Activated CD8-positive, alpha-beta T cell treated with anti-CD3 and anti-CD28 coated beads for 36 hours (primary cell): ENCODE data around the gene ZNF365. TPM values are rescaled to one million over a fixed set of nuclear protein-coding genes. Genes with fewer than 3 reads are reported as not detected.

Source experiments
- ATAC-seq: fragments of 200-7000 bp; cut with Tn5 transposase; one replicate; pipeline ENCODE4 v1.10.0; 2021; ENCODE audit warnings: mild to moderate bottlenecking, moderate library complexity
- CTCF ChIA-PET: fragments of 350-600 bp; sonication (Branson Sonifier 250); formaldehyde crosslinking; loops from one replicate; lab custom pipeline; 2021; ENCODE audit warnings: antibody characterized with exemption; lab: Charles Lee
- POLR2A ChIA-PET: fragments of 350-600 bp; sonication (Branson Sonifier 250); formaldehyde crosslinking; loops from one replicate; lab custom pipeline; 2021; ENCODE audit warnings: antibody characterized with exemption; lab: Charles Lee
- DNase-seq: peaks from one replicate; pipeline ENCODE4 v3.0.0-alpha.2; 2020
- H3K27ac Mint-ChIP-seq: one replicate; pipeline ENCODE4 v1.8.0; 2021; ENCODE audit warnings: mild to moderate bottlenecking, mixed read lengths
- H3K27me3 Mint-ChIP-seq: one replicate; pipeline ENCODE4 v1.8.0; 2021; ENCODE audit warnings: mixed read lengths
- H3K36me3 Mint-ChIP-seq: one replicate; pipeline ENCODE4 v1.8.0; 2021; ENCODE audit warnings: low read depth, mixed read lengths
- H3K4me1 Mint-ChIP-seq: one replicate; pipeline ENCODE4 v1.8.0; 2021; ENCODE audit warnings: low read depth, mixed read lengths
- H3K4me3 Mint-ChIP-seq: one replicate; pipeline ENCODE4 v1.8.0; 2021; ENCODE audit warnings: mild to moderate bottlenecking, moderate library complexity, mixed read lengths
- H3K9me3 Mint-ChIP-seq: one replicate; pipeline ENCODE4 v1.8.0; 2021; ENCODE audit warnings: mixed read lengths
- intact Hi-C: fragments of 100-400 bp; cut with micrococcal nuclease; formaldehyde crosslinking; loops from one replicate; pipeline ENCODE4 v1.10.0; 2022
- total RNA-seq, 2 experiments: library from RNA; stranded (reverse); gene quantifications; one replicate each; pipeline ENCODE4 v1.2.3, GENCODE V29; 2021
- TF ChIP-seq, protein P1 (sequence below): fragments of 200-600 bp; IDR thresholded peaks from one replicate; pipeline ENCODE4 v1.8.0; 2022; ENCODE audit warnings: antibody characterized with exemption, mild to moderate bottlenecking

ZNF365 gene
- total RNA-seq, 2 experiments from 2014 or later = not detected

DNA sequence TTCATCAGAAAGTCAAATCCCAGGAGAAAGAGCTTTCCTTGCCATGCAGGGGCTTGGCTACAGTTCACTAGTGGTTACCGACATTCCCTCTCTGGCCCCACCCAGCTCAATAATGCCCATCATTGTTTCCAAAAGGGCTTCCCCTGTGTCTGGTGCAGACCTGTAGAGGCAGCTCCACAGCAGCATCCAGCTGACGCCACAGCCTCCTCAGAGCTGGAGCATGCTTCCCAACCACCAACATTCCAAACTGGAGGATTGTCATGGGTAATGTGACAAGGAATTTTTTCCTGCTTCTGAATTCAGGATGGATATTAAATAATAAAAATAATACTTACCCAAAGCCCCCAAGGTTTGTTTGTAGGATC, 77.4 kb downstream of the ZNF365 start:
- ATAC-seq (no peak), DNase-seq (no peak)
- no peak overlapping the region for H3K4me3 Mint-ChIP-seq
- TF ChIP-seq, protein P1, sequence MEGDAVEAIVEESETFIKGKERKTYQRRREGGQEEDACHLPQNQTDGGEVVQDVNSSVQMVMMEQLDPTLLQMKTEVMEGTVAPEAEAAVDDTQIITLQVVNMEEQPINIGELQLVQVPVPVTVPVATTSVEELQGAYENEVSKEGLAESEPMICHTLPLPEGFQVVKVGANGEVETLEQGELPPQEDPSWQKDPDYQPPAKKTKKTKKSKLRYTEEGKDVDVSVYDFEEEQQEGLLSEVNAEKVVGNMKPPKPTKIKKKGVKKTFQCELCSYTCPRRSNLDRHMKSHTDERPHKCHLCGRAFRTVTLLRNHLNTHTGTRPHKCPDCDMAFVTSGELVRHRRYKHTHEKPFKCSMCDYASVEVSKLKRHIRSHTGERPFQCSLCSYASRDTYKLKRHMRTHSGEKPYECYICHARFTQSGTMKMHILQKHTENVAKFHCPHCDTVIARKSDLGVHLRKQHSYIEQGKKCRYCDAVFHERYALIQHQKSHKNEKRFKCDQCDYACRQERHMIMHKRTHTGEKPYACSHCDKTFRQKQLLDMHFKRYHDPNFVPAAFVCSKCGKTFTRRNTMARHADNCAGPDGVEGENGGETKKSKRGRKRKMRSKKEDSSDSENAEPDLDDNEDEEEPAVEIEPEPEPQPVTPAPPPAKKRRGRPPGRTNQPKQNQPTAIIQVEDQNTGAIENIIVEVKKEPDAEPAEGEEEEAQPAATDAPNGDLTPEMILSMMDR = no peak
- CTCF ChIA-PET = interaction anchor here (4.7 kb wide), 1 partner anchor 13 kb away, joined by 45 read pairs; no protein-coding TSS in a partner anchor
- peaks cover 15% of the 10 kb centered on the region for H3K27me3 Mint-ChIP-seq
- POLR2A ChIA-PET = no interaction called here
- H3K4me1 Mint-ChIP-seq = peaks cover under 1% of the 10 kb centered on the region
- H3K36me3 Mint-ChIP-seq = no peaks in the 10 kb centered on the region
- no peaks in the 10 kb centered on the region for H3K9me3 Mint-ChIP-seq
- H3K27ac Mint-ChIP-seq = no peak overlapping the region
- intact Hi-C loops = no loop called here

Other genes starting within 250 kb of the ZNF365 start
- 1 to 10 TPM; 1.1 to 1.4 TPM for gene RTKN2, start 105.5 kb upstream of the ZNF365 start, total RNA-seq